OCI-LY3 (cell line): Measurements from ENCODE around the gene DEAF1.

Experiments used
- EZH2phosphoT487 ChIP-seq: fragments of 200-600 bp; shearing (Covaris generic); IDR thresholded peaks from 2 replicates; pipeline ENCODE4 v1.6.1; 2018; ENCODE audit warnings: antibody characterized with exemption, mixed run types, low read depth
- TF ChIP-seq, protein P1 (sequence below): fragments of 200-600, 300-600 bp; sonication (generic); IDR thresholded peaks from 2 replicates; pipeline ENCODE4 v1.5.1; 2014; ENCODE audit warnings: antibody characterized with exemption, low read length, low read depth

GRCh38 chr11:620201-620600, 74.8 kb downstream of the DEAF1 start:
- TF ChIP-seq, protein P1, sequence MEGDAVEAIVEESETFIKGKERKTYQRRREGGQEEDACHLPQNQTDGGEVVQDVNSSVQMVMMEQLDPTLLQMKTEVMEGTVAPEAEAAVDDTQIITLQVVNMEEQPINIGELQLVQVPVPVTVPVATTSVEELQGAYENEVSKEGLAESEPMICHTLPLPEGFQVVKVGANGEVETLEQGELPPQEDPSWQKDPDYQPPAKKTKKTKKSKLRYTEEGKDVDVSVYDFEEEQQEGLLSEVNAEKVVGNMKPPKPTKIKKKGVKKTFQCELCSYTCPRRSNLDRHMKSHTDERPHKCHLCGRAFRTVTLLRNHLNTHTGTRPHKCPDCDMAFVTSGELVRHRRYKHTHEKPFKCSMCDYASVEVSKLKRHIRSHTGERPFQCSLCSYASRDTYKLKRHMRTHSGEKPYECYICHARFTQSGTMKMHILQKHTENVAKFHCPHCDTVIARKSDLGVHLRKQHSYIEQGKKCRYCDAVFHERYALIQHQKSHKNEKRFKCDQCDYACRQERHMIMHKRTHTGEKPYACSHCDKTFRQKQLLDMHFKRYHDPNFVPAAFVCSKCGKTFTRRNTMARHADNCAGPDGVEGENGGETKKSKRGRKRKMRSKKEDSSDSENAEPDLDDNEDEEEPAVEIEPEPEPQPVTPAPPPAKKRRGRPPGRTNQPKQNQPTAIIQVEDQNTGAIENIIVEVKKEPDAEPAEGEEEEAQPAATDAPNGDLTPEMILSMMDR, result no peak
- no peak for TF ChIP-seq EZH2phosphoT487
